Kidney (tissue), 14 donors: ENCODE data around the gene VIT. TPM values are rescaled to one million over a fixed set of nuclear protein-coding genes. Genes with fewer than 3 reads are reported as not detected.

Experiments
- DNase-seq, 5 donors: peaks; one replicate each; pipeline ENCODE4 v3.0.0-alpha.2; 2013 to 2020
- FAIRE-seq: peaks from 2 replicates; lab custom pipeline; 2012; peaks lifted over from hg19 to GRCh38; lab: Jason Lieb, UNC
- H3K27ac ChIP-seq, 2 donors: one replicate each; pipeline ENCODE4 v1.7.0; 2013; ENCODE audit warnings: low read depth in 2 of 2, low read length in 2 of 2, inconsistent platforms in 1 of 2
- H3K27me3 ChIP-seq: one replicate; pipeline ENCODE4 v1.7.1; 2013; ENCODE audit warnings: low read length, inconsistent platforms; ENCODE audit not compliant: control insufficient read depth, insufficient read depth
- H3K36me3 ChIP-seq, 3 donors: one replicate each; pipeline versions ENCODE4 v1.7.0 to v1.7.1; 2013; ENCODE audit warnings: low read length in 3 of 3, control low read depth in 1 of 3, inconsistent platforms in 1 of 3; ENCODE audit not compliant: insufficient read depth in 3 of 3, control insufficient read depth in 2 of 3
- H3K4me1 ChIP-seq, 3 donors: one replicate each; pipeline versions ENCODE4 v1.7.0 to v1.7.1; 2013; ENCODE audit warnings: low read length in 3 of 3, inconsistent platforms in 1 of 3, low read depth in 1 of 3; ENCODE audit not compliant: control insufficient read depth in 2 of 3, insufficient read depth in 2 of 3
- H3K4me3 ChIP-seq, 3 donors: one replicate each; pipeline versions ENCODE4 v1.7.0 to v1.8.1; 2013; ENCODE audit warnings: low read length in 3 of 3, control low read depth in 1 of 3, inconsistent platforms in 1 of 3
- H3K9ac ChIP-seq, 3 donors: one replicate each; pipeline versions ENCODE4 v1.7.0 to v1.7.1; 2013; ENCODE audit warnings: low read length in 3 of 3, control low read depth in 1 of 3, inconsistent platforms in 1 of 3
- H3K9me3 ChIP-seq, 3 donors: one replicate each; pipeline versions ENCODE4 v1.7.0 to v1.7.1; 2013; ENCODE audit warnings: low read length in 3 of 3, control low read depth in 1 of 3, inconsistent platforms in 1 of 3; ENCODE audit not compliant: control insufficient read depth in 2 of 3, insufficient read depth in 1 of 3
- CTCF ChIP-seq: IDR thresholded peaks from 3 replicates; pipeline ENCODE4 v1.5.1; 2012; ENCODE audit warnings: mild to moderate bottlenecking, moderate library complexity, borderline replicate concordance; ENCODE audit not compliant: insufficient read depth; ENCODE audit errors: extremely low read depth
- intact Hi-C: fragments of 100-400 bp; cut with DNase I; formaldehyde crosslinking; loops from one replicate; pipeline ENCODE4 v1.11.1; 2022
- polyA plus RNA-seq: library from polyadenylated mRNA; stranded (reverse); fragments of 350-450 nt; fragmentation: Illumina TruSeq; extraction: RNeasy Lipid Tissue Mini Kit (QIAGEN cat#74804); gene quantifications from one replicate; pipeline ENCODE4 v1.2.3, GENCODE V29; 2014; ENCODE audit warnings: low read depth, low replicate concordance; ENCODE audit not compliant: insufficient read depth
- total RNA-seq: library from RNA; stranded (reverse); fragmentation: NEBNext Ultra II Directional; extraction: Animal tissue kit (Norgen Biotek cat#: 25700); gene quantifications from one replicate; pipeline ENCODE4 v1.2.1, GENCODE V29; 2021
- donor health status: control.
- donor health status: control.
- donor health status: control.
- donor health status: control.
- donor health status: control.
- donor health status: DM: yes; HTN: yes; CAD: no.
- donor health status: Normal renal cell carcinoma (clear cell type).

The VIT gene
- total and polyA plus RNA-seq, 2 donors from 2014 or later = 0.15 TPM; not detected in 1

- H3K4me3 ChIP-seq = no peak overlapping the region
- no peaks in the 10 kb centered on the region for H3K36me3 ChIP-seq
- FAIRE-seq (no peak), DNase-seq (no peak)
- H3K27me3 ChIP-seq = no peaks in the 10 kb centered on the region
- no peak overlapping the region for H3K9ac ChIP-seq
- H3K27ac ChIP-seq = no peak overlapping the region
- intact Hi-C loops = no loop called here
- TF ChIP-seq CTCF = no peak
- peaks cover 0 to 1% (median 0%) of the 10 kb centered on the region in 3 donors for H3K9me3 ChIP-seq
- no peaks in the 10 kb centered on the region for H3K4me1 ChIP-seq
Observed at GRCh38 chr2:36676364-36676763, 20.1 kb upstream of the VIT start.

- Histone ChIP-seq H3K9ac (no peak overlapping the region), H3K27me3 (no peaks in the 10 kb centered on the region), H3K27ac (no peak overlapping the region), H3K9me3 (peaks cover 0 to 1% (median 0%) of the 10 kb centered on the region in 3 donors), H3K36me3 (no peaks in the 10 kb centered on the region), H3K4me1 (no peaks in the 10 kb centered on the region), H3K4me3 (no peak overlapping the region)
- intact Hi-C loops = no loop called here
- no peak for TF ChIP-seq CTCF
- no peak for DNase-seq
- no peak for FAIRE-seq
Observed at GRCh38 chr2:36677386-36677785, 19.1 kb upstream of the VIT start.

GRCh38 chr2:36677996-36678605 is 18.4 kb upstream of the VIT start:
- Histone ChIP-seq H3K9me3 (peaks cover 0 to 1% (median 0%) of the 10 kb centered on the region in 3 donors), H3K27ac (no peak overlapping the region), H3K9ac (no peak overlapping the region), H3K27me3 (no peaks in the 10 kb centered on the region), H3K4me3 (no peak overlapping the region), H3K36me3 (no peaks in the 10 kb centered on the region), H3K4me1 (no peaks in the 10 kb centered on the region)
- intact Hi-C loops = no loop called here
- no peak for TF ChIP-seq CTCF
- DNase-seq (no peak), FAIRE-seq (no peak)

- no peak overlapping the region for H3K9ac ChIP-seq
- no peak overlapping the region for H3K4me3 ChIP-seq
- FAIRE-seq = no peak
- H3K4me1 ChIP-seq = no peaks in the 10 kb centered on the region
- peaks cover 0 to 1% (median 0%) of the 10 kb centered on the region in 3 donors for H3K9me3 ChIP-seq
- H3K27me3 ChIP-seq = no peaks in the 10 kb centered on the region
- H3K27ac ChIP-seq = no peak overlapping the region
- no peaks in the 10 kb centered on the region for H3K36me3 ChIP-seq
- no peak for TF ChIP-seq CTCF
- intact Hi-C loops = no loop called here
- DNase-seq = no peak
Observed at GRCh38 chr2:36678856-36679255, 17.7 kb upstream of the VIT start.
